Karpas-422 (cell line): ENCODE data around the gene CCNI2. TPM values are rescaled to one million over a fixed set of nuclear protein-coding genes. Genes with fewer than 3 reads are reported as not detected.

Experiments
- DNase-seq: peaks from one replicate; pipeline ENCODE4 v3.0.0-alpha.2; 2015
- H2AFZ ChIP-seq: fragments of 200-600 bp; sonication (generic); 2 replicates; pipeline ENCODE4 v1.6.1; 2014; ENCODE audit warnings: antibody characterized with exemption, low read length, mixed read lengths
- H3K27ac ChIP-seq: fragments of 200-600 bp; sonication (generic); 2 replicates; pipeline ENCODE4 v1.5.1; 2014; ENCODE audit warnings: mild to moderate bottlenecking, low read length, moderate library complexity
- H3K27me3 ChIP-seq: fragments of 200-600 bp; sonication (generic); 2 replicates; pipeline ENCODE4 v1.6.1; 2014; ENCODE audit warnings: low read length, mixed read lengths
- H3K36me3 ChIP-seq: fragments of 200-600 bp; sonication (generic); 2 replicates; pipeline ENCODE4 v1.6.1; 2014; ENCODE audit warnings: low read length, mixed read lengths; ENCODE audit not compliant: insufficient read depth
- H3K4me1 ChIP-seq: fragments of 200-600 bp; sonication (generic); 2 replicates; pipeline ENCODE4 v1.6.1; 2014; ENCODE audit warnings: mild to moderate bottlenecking, low read length, mixed read lengths
- H3K4me2 ChIP-seq: fragments of 200-600 bp; sonication (generic); 2 replicates; pipeline ENCODE4 v1.6.1; 2014; ENCODE audit warnings: low read length, low read depth, mild to moderate bottlenecking; ENCODE audit not compliant: poor library complexity, severe bottlenecking
- H3K4me3 ChIP-seq: fragments of 200-600 bp; sonication (generic); 2 replicates; pipeline ENCODE4 v1.5.1; 2014; ENCODE audit warnings: mild to moderate bottlenecking, antibody characterized with exemption, low read length, mixed read lengths
- H3K79me2 ChIP-seq: fragments of 200-600 bp; sonication (generic); 2 replicates; pipeline ENCODE4 v1.6.1; 2014; ENCODE audit warnings: mild to moderate bottlenecking, low read length, mixed read lengths
- H3K9ac ChIP-seq: fragments of 200-600 bp; sonication (generic); 2 replicates; pipeline ENCODE4 v1.6.0; 2014; ENCODE audit warnings: low read length
- H3K9me2 ChIP-seq: fragments of 200-600 bp; sonication (generic), shearing (Covaris generic); replicated peaks from 2 replicates; pipeline ENCODE4 v1.6.0; 2014; ENCODE audit warnings: mild to moderate bottlenecking, low read length, moderate library complexity; ENCODE audit not compliant: insufficient read depth
- H3K9me3 ChIP-seq: fragments of 300-700, 200-600 bp; sonication (generic); 2 replicates; pipeline ENCODE4 v1.6.1; 2014; ENCODE audit warnings: low read length, mixed read lengths
- H4K20me1 ChIP-seq: fragments of 200-600 bp; sonication (generic); 2 replicates; pipeline ENCODE4 v1.6.1; 2014; ENCODE audit warnings: mild to moderate bottlenecking, antibody characterized with exemption, low read length, low read depth; ENCODE audit not compliant: insufficient read depth
- total RNA-seq: library from RNA; depleted of rRNA; stranded (reverse); fragments of >200 nt; shearing (Covaris generic); gene quantifications from 2 replicates; pipeline ENCODE4 v1.2.3, GENCODE V29; 2014; ENCODE audit warnings: low replicate concordance

The CCNI2 gene
- total RNA-seq, 1 experiment from 2014 or later, result 0.15 TPM

DNA sequence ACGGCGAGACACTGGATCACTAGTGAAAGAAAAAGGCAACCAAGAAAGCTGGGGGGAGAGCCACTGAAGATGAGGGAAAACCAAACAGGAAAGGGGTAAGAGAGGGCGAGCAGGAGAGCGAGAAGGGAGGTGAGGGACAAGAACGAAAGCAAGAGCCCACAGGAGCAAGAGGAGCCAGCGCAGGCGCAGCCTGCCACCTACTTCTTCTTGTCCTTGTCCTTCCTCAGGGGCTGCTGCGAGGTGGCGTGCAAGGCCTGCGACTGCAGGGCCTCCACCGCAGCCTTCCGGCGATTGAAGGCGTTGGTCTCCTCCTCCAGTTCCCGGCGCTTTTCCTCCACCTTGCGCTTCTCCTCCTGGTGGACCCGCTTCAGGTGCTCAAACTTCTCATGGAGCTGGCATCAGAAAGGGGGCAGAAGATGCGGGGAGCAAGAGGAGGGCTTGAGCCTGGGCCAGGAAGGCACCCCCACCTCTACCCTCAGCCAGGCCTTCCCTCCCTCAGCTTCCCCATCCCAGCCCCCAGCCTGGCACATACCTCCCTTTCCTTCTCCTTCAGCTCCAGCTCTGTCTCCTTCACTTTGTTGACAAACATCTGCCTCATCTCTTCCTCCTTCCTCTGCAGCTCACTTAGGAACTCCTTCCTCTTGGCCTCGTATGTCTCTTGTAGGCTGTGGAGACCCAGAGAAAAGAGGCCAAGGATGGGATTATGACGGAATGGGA is 13.5 kb downstream of the CCNI2 start:
- H3K36me3 ChIP-seq, result no peaks in the 10 kb centered on the region
- no peak for DNase-seq
- H3K4me1 ChIP-seq, result no peaks in the 10 kb centered on the region
- no peaks in the 10 kb centered on the region for H3K9me2 ChIP-seq
- no peak overlapping the region for H3K9ac ChIP-seq
- H3K4me2 ChIP-seq, result no peak overlapping the region
- no peak overlapping the region for H2AFZ ChIP-seq
- H3K27ac ChIP-seq, result no peak overlapping the region
- no peaks in the 10 kb centered on the region for H3K79me2 ChIP-seq
- no peaks in the 10 kb centered on the region for H4K20me1 ChIP-seq
- no peaks in the 10 kb centered on the region for H3K9me3 ChIP-seq
- no peak overlapping the region for H3K4me3 ChIP-seq
- H3K27me3 ChIP-seq, result no peaks in the 10 kb centered on the region

DNA sequence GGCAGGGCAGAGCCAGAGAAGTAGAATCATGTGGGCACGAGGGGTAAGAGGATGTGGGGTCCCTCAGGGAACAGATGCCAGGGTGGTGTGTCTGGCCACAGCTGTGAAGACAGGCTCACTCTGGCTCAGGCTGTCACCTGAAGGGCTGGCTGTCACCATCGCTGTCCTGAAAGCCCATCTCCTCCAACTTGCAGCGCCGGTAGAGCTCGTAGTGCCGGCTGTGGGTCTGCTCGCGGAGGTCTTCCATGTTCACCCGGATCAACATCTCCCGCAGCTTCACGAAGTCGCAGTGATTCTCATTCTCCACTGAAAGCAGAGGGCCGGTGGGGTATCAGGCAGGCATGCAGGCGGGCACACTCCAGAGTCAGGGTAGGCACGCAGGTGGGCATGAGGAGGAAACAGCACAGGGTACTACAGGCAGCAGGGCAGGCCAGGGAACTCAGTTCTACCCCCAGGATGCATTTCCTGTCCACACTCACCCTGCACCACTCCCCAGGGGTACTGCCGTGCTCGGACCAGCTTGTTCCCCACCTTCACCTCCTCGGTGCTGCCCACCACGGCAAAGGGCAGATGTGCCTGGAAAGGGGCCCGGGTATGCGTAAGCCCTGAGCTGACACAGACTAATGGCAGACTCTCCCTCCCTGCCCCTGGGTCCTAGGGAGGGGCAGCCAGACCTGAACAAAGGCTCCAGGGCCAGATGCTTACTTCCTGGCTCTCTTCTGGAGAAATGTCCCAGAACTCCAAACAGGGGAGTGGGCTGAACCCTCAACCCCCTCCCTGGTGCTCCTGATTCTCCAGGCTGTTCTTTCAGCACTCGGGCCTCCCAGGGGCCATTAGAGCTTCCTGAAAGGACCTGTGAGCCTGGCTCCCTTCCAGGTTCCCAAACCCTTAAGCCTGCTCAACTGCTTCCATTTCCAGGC is 14.4 kb downstream of the CCNI2 start:
- no peaks in the 10 kb centered on the region for H4K20me1 ChIP-seq
- H3K4me2 ChIP-seq, result no peak overlapping the region
- no peaks in the 10 kb centered on the region for H3K4me1 ChIP-seq
- no peak overlapping the region for H3K9ac ChIP-seq
- DNase-seq, result no peak
- no peaks in the 10 kb centered on the region for H3K9me3 ChIP-seq
- no peaks in the 10 kb centered on the region for H3K27me3 ChIP-seq
- H3K36me3 ChIP-seq, result no peaks in the 10 kb centered on the region
- H3K27ac ChIP-seq, result no peak overlapping the region
- H3K79me2 ChIP-seq, result no peaks in the 10 kb centered on the region
- H3K9me2 ChIP-seq, result no peaks in the 10 kb centered on the region
- H3K4me3 ChIP-seq, result no peak overlapping the region
- H2AFZ ChIP-seq, result no peak overlapping the region

DNA sequence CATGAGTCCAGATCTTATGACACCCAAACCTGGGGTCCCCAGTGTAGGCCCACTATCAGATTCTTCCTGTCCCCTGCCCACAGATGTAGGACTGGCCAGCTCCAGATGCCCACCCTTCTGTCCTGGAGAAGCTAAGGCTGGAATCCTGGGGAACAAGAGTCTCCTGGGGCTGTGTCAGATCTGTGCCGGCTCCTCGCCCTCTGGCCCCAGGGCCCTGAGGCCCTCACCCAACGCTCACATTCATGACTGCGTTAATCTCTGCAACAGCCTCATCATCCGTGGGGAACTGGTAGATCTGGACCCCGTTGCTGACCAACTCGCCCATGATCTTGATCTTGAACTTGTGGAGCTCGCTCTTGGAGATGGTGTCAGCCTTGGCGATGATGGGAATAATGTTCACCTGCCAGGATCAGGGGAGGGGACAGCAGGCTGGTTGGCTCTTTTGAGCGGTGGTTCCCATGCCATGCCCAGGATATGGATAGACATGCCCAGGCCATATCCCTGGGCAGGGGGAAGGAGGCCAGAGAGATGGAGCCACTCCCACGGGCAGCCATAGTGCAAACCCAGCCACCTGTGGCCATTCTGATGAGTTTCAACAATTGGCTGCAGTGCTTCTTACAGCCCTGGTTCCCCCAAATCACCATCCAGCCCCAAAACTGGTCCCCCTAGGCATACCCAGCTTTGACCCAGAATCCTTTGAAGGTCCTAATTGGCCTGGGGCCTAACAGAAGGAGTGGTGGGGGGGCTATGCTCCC is 15.2 kb downstream of the CCNI2 start:
- H2AFZ ChIP-seq, result no peak overlapping the region
- H3K4me2 ChIP-seq, result no peak overlapping the region
- no peak for DNase-seq
- no peaks in the 10 kb centered on the region for H4K20me1 ChIP-seq
- no peaks in the 10 kb centered on the region for H3K27me3 ChIP-seq
- H3K79me2 ChIP-seq, result no peaks in the 10 kb centered on the region
- H3K4me1 ChIP-seq, result no peaks in the 10 kb centered on the region
- H3K36me3 ChIP-seq, result no peaks in the 10 kb centered on the region
- no peak overlapping the region for H3K4me3 ChIP-seq
- no peaks in the 10 kb centered on the region for H3K9me2 ChIP-seq
- H3K9me3 ChIP-seq, result no peaks in the 10 kb centered on the region
- H3K9ac ChIP-seq, result no peak overlapping the region
- H3K27ac ChIP-seq, result no peak overlapping the region

DNA sequence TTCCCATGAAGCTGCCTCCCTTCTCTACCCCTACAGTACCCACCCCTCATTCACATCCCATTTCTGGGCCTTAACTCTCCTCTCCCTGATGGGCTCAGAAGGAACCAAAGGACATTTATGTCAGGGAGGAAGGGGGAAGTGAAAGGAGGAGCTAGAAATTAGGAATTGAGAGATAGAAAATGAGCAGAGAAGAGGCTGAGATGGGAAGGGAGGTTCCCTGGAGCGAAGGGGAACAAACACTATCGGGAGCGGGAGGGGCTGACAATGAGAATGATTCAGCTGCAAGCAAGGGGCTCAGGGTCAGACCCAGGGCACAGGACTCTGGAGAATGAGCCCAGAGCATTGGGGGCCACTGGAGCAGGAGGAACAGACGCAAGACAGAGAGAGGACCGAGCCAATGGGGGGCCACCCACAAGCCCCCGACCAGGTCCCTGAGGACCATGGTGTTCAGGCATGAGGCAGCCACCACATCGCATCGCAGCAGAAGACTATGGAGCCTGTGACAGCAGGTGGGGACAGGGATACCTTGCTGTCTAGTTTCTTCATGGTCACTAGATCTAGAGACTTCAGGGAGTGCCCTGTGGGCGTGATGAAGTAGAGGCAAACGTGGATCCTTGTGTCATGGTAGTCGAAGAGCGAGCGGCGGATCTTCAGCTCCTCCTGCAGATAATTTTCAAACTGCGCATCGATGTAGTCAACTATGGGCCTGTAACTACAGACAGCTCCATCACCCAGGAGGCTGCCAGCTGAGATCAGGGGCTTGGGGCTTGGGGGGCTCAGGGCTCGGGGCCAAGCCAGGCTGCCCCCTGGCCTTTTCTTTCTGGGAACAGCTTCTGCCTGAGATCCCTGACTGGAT is 16.2 kb downstream of the CCNI2 start:
- Histone ChIP-seq H3K9me3 (no peaks in the 10 kb centered on the region), H3K36me3 (no peaks in the 10 kb centered on the region), H3K4me3 (no peak overlapping the region), H3K79me2 (no peaks in the 10 kb centered on the region), H4K20me1 (no peaks in the 10 kb centered on the region), H3K27me3 (no peaks in the 10 kb centered on the region), H3K4me2 (no peak overlapping the region), H3K27ac (no peak overlapping the region), H2AFZ (no peak overlapping the region), H3K4me1 (no peaks in the 10 kb centered on the region), H3K9ac (no peak overlapping the region), H3K9me2 (no peaks in the 10 kb centered on the region)
- DNase-seq, result no peak

DNA sequence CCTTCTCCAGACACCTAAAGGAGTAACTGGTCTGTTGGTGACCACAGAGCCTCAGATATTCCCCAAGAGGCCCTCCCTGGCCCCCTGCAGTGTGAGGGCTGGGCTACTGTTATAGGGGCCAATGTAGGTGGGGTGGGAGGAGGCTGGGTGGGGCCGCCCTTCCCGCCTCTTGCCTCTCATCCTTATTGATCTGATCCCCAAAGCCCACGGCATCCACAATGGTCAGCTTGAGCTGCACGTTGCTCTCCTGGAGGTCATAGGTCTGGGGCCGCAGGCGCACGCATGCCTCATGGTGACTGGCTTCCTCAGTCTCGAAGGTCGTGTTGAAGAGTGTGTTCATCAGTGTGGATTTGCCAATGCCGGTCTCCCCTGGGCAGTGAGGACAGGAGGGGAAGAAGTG is 16.8 kb downstream of the CCNI2 start:
- Histone ChIP-seq H3K9me2 (no peaks in the 10 kb centered on the region), H2AFZ (no peak overlapping the region), H3K9ac (no peak overlapping the region), H3K27ac (no peak overlapping the region), H4K20me1 (no peaks in the 10 kb centered on the region), H3K36me3 (no peaks in the 10 kb centered on the region), H3K4me3 (no peak overlapping the region), H3K27me3 (no peaks in the 10 kb centered on the region), H3K9me3 (no peaks in the 10 kb centered on the region), H3K4me1 (no peaks in the 10 kb centered on the region), H3K4me2 (no peak overlapping the region), H3K79me2 (no peaks in the 10 kb centered on the region)
- DNase-seq, result no peak

DNA sequence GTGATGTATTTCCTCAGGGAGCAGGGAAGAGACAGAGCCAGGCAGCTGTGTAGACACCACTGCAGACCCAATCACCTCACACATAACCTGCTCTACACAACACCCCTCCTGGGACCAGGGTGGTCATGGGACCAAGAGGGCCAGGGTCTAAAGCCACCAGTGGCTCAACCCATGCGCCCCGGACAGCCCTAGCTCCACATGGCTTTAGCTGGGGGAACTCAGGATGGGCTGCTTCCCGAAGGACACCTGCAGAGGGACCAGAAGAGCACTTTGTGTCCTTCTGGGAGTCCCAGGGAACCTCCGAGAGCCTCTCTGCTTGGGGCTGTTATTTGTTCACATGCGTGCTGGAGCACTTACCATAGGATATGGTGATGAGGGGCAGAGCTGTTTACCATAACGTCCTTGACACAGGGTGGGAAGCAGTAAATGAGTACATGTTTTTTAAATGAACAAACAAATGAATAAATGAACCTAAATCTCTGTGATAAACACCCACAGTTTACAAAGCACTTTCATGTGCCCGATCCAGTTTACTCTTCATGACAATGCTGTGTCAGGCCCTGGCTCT is 17.5 kb downstream of the CCNI2 start:
- Histone ChIP-seq H3K4me1 (no peaks in the 10 kb centered on the region), H3K4me2 (no peak overlapping the region), H4K20me1 (no peaks in the 10 kb centered on the region), H3K79me2 (no peaks in the 10 kb centered on the region), H3K9me2 (no peaks in the 10 kb centered on the region), H3K27ac (no peak overlapping the region), H3K9ac (no peak overlapping the region), H2AFZ (no peak overlapping the region), H3K9me3 (no peaks in the 10 kb centered on the region), H3K36me3 (no peaks in the 10 kb centered on the region), H3K27me3 (no peaks in the 10 kb centered on the region), H3K4me3 (no peak overlapping the region)
- DNase-seq, result no peak

DNA sequence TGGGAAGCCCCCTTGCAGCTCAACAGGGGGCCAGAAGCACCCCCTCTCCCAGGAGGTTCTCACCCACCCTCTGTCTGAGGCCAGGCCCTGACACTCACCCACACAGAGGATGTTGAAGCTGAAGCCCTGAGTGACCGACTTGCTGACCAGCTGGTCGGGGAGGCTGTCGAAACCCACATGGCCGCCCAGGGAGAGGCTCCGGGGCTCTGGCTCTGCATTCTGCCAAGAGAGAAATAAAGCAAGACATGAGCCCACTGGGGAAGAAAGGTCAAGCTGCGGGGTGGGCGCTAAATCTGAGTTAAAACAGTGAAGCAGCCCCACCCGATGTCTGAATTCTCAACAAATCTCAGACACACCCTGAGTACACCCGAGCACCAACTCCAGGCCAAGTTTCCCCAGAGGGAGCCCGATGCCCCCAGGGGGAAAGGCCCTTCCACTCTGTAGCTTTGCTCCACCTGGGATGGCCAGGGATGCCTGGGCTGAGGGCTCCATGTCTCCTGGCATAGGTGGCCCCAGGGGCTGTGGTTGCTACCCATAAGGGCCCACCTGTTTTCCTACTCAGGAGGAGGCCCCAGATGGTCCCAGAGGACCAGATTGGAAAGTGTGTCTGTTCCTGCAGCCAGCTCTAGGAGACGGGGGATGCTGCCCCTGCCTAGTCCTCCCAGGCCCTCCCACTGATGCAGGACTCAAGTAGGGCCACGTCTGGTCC is 18.2 kb downstream of the CCNI2 start:
- Histone ChIP-seq H4K20me1 (no peaks in the 10 kb centered on the region), H3K27me3 (no peaks in the 10 kb centered on the region), H3K9me2 (no peaks in the 10 kb centered on the region), H3K4me1 (no peaks in the 10 kb centered on the region), H3K27ac (no peak overlapping the region), H3K9ac (no peak overlapping the region), H3K79me2 (no peaks in the 10 kb centered on the region), H3K4me3 (no peak overlapping the region), H2AFZ (no peak overlapping the region), H3K36me3 (no peaks in the 10 kb centered on the region), H3K4me2 (no peak overlapping the region), H3K9me3 (no peaks in the 10 kb centered on the region)
- DNase-seq, result no peak
